Measurements from ENCODE around the gene GYG1.

DNA sequence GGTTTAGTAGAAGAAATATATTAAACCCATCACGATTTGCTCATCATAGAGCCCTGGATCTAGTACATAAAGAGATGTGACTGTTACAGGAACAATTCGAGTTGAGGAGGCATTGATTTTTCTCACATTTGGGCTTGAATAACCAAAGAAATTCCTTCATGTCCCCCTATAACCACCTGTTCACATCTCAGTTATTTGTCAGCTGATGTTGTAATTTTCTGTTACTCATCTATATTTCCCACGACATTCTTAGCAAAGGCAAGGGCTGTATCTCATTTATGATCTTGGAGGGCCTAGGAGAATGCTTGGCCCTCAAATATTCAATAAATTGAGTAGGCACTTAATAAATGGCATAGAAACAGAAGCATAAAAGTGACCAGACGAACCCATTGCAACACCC, 36.4 kb upstream of the GYG1 start:
- no peak for TF ChIP-seq CTCF (IDR thresholded peaks at IDR 0.05; ENCODE audit: low read length)
- no peak for TF ChIP-seq EZH2 (IDR thresholded peaks at IDR 0.05; ENCODE audit: borderline replicate concordance, low read length)
